CD4-positive, alpha-beta T cell treated with Interleukin-15 for 4 hours (primary cell): ENCODE results near the gene TRPC4.

Experiments used
- DNase-seq: peaks from one replicate; pipeline ENCODE4 v3.0.0-alpha.2; 2020; ENCODE audit warnings: low spot score

TRPC4 gene

DNA sequence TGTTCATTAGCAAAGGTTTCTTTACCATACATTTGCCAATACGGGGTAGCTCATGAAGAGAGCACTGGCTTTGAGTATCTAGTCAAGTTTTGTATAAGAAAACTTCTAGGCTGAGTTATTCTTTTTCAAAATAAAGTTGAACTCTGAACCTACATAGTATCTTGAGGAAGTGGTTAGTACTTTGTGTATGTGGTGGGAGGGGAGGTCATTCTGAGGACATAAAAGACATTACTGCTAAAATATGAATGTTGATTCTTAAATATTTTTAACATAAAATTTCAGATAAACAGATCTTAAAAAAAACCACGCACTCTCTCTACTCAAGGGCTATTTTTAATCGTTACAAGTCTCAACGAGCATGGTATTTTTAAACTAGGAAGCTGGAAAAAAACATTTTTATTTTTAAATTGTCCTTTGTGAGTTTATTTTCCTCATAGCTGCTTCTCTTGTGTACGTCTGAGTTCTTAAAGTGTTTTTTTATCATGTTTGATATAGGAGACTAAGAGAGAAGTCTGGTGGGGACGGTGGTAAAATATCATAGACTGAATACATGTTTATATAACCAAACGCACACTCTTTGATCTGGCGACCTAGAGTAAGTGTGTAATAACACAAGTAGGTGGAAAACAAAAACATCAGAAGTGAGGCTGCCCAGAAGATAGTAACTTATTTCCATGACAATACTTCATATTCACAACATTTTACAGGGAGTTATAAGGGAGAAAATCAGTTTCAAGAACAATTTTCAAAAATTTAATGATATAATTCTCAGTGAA is 153.0 kb downstream of the TRPC4 start:
- DNase-seq: no peak

DNA sequence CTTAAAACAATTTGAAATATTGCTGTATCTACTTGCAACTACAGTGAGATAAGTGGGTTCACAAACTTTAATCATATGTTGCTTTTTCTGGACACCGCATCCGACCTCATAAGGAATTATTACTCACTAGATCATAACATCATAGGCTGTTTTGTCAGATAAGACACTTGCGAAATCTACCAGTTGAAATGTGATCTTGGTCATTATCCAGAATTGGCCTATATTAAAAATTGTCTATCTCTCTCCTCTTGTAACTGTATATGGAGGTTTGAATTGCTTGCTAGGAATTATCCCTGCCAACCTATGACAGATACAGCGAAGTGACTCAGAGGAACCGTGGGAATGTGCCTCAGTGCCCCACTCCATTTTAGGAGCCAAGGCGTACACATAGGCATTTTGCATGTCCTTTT is 154.0 kb downstream of the TRPC4 start:
- no peak for DNase-seq

DNA sequence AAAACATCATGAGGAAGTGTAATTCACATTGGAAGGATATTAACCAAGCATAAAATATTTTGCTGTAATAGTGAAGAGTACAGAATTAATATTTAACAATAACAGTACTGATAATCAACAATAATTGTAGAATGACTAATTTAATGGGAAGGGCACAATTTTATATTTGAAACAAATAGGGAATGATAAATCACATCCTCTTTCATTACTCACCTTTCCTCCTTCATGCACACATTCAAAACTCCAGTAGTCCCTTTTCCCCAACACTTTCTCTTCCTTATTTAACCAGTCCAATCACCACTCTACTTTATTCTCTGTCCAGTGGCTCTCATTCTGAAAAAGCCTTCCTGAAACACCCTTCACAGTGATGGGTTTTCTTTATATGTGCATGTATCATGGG is 160.3 kb downstream of the TRPC4 start:
- DNase-seq: no peak

- no peak for DNase-seq
Observed at GRCh38 chr13:37707739-37708500, 161.7 kb downstream of the TRPC4 start.

DNA sequence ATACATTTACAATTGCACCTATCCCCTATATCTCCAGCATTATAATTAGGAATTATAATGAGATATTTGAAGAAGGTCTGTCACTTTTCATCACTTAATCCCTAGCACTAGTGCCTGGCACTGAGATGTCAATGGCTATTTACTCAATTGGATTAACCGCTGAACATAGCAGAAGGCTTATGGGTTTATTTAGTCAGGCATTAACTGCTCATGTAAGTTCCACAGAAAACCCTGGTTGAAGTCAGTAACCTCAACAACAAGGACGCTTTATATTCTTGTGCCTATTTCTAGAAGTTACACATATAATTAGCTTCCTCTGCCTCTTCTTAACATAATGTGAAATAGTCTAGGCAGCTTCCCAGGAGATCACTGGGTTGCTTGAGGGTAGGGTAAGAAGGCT is 163.5 kb downstream of the TRPC4 start:
- DNase-seq: no peak

DNA sequence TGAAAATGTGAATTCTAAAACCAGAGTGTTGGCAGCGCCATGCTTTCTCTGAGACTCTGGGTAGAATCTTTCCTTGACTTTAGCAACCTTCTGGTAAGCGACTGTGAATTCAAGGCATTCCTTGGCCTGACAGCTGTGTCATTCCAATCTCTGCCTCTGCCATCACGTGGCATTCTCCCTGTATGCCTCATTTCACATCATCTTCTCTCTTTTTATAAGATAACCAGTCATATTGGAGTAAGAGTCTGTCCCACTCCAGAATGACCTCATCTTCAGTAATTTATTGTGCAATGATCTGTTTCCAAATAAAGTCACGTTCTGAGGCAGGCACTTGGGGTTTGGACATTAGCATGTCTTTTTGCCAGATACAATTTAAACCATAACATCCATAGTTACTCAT is 167.6 kb downstream of the TRPC4 start:
- DNase-seq: no peak

DNA sequence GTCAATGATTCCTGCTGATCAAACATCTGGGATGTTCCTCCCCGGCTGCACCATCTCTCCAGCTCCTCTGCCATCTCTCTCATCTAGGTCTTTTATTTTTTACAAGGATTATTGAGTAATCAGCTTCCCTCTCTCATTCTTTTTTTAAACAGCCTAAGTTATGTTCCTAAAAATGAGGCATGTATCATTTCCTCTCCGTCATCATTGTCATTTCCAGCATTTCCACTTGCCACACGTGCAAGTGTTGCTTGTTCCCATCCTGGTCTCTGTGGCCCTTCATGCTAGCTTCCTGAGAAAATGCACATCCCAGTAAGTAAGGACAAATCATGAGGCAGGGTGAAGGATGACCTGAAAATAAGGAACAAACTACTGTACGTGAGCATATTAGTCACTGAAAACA is 168.3 kb downstream of the TRPC4 start:
- no peak for DNase-seq

DNA sequence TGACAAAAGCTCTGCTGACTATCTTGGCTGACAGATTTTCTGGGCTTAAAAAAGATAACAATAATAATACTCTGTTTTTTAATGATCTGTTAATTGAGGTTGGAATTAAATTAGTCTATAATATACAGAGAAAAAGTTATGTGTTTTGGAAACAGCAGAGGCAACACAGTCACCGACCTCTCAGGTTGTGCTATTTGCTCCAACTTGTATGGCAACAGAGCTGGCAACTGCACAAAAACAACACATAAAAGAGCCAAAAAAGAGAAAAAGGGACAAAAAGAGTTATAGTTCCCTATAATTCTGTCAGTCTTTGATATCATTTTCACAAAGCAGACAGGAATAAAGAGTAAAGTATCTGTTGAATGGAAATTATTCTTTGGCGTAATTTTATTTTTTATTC is 168.7 kb downstream of the TRPC4 start:
- DNase-seq: no peak

DNA sequence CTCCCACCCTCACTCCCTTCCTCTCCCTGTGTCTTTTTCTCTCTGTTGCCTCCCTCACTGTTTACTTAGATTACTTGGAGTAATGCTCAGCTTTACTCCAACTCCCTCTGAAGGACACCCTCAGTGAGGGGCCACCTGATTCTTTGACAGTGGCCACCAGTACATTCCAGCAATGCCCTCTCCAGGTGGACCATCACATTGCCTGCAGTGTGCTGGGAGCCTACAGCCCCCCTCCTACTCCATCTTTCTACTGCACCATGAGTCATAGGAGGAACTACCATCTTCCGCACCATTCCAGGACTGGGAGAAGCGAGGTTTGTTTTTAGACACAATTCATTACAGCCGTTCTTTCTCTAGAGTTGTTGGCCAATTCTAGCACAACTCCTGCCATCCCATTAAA is 174.4 kb downstream of the TRPC4 start:
- DNase-seq: no peak

GRCh38 chr13:37690361-37690760 is 179.2 kb downstream of the TRPC4 start:
- DNase-seq: no peak

DNA sequence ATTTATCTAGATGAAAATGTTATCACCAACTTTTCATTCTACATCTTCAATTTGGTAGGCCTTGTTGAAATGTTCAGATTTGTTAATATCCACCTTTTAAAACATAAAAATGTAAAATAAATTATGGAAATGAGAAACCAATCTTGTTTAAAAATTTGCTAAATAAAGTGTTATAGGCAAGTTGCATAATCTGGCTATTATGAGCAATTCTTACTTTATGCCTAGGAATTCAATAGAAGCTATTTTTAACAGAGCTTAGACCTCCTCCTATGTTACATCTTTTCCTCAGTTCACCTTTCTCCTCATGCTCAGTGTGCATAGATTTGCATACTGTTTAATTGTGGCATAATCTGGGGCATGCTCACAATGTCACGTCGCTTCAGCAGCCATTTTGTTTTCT is 183.1 kb downstream of the TRPC4 start:
- DNase-seq: no peak

DNA sequence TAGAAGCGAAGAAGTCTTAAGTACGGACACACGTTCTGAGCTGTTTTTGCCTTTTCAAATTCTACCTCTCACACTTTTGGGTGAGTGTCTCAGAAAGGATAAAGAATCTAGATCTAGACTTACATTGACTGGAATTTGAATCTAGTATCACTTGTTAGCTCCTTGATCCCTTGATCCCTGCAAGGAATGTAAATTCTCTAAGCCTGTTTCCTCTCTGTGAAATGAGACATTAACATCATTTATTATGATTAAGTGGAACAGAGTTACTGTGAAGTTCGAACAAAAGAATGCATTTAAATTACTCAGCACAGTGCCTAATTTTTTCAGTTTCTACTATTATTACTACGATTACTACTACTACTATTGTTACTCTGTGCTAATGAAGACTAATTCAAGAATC is 184.4 kb downstream of the TRPC4 start:
- DNase-seq: no peak

DNA sequence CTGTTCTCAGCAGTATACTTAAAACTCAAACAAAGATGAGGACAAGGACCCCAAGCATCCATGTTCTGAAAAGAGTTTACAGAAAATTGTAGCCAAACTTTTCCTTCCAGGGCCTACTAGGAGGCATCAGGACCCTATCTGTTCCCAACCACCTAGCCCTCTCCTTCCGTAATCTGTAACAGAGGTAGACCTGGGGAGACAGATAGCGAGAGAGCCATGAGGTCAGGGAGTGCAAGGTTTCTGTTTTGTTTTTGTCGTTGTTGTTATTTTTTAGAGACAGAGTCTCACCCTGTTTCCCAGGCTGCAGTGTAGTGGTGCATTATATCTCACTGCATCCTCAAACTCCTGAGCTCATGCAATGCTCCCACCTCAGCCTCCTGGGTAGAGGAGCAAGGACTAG is 187.1 kb downstream of the TRPC4 start:
- no peak for DNase-seq

GRCh38 chr13:37681281-37682032 is 188.1 kb downstream of the TRPC4 start:
- no peak for DNase-seq

DNA sequence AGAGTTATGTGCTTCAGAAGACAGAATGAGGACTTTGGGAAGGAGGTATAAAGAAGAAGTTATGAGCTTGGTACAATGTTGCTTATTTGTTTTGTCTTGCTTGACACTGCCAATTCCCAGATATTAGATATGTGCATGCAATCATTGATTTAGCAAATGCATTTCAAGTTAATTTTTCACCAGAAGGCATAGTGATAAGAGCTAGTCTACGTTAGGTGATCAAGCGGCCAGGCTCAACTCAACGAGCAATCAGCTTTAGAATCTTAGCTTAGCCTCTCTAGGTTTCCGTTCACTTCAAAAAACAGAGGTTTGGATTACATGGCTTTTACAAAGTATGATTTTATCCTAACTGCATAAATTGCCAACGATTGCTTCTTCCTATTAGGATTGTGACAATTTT is 189.4 kb downstream of the TRPC4 start:
- DNase-seq: no peak

GRCh38 chr13:37679043-37679442 is 190.5 kb downstream of the TRPC4 start:
- DNase-seq: no peak

- no peak for DNase-seq
Observed at GRCh38 chr13:37669845-37670244, 199.7 kb downstream of the TRPC4 start.

- DNase-seq: no peak
Observed at GRCh38 chr13:37667702-37668101, 201.9 kb downstream of the TRPC4 start.

DNA sequence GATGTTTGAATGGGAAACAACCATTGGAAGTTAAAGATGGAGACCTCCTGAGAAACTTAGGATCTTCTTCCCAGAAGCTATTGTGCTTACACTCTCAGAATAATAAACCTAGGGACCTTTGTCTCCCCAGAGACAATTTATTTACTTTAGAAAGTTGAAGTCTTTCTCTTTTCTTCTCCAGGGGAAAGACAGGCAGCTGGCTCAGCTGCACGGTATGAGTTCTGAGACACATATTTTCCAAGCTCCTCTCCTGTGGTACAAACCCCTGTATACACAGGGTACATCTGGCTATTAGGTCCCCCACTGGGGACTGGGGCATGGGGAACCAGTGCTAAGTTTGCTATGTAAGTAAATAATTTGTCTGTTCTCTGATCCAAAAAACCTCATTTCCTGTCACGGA is 203.5 kb downstream of the TRPC4 start:
- no peak for DNase-seq

GRCh38 chr13:37665420-37665819 is 204.2 kb downstream of the TRPC4 start:
- no peak for DNase-seq

GRCh38 chr13:37663724-37664123 is 205.8 kb downstream of the TRPC4 start:
- no peak for DNase-seq

DNA sequence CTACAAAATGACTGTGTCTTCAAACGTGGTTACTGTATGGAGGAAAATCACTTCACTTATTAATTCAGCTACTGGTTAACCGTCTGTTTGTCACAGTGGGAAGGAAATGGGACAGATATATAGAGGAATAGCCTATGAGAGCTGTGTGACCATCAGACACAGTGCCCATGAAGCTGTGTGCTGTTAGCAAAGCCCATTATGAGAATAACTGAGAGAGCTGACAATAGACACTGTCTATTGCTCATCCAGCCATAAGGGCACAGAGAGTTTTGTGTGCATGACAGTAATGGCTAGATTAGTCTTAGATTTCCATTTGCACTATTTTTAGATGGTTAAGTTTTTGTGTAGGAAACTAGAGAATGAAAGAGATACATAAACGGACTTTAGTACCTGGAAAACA is 206.9 kb downstream of the TRPC4 start:
- no peak for DNase-seq

DNA sequence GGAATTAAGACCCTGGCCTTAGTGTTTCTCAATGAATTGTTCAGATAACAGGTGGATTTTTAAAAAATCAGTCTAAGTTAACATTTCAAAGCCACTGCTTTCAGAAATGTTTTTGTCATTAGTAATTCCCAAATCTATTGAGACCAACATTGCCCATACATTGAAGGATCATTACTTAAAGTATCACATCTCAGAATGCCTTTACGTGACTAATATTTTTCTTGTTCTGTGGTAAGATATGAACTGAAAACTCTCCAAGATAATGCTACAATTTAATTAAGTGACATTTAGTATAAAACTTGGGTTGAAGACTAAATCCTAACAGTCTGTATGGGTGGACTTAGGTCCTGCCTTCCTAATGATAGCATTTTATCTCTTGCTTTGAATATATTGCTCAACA is 211.6 kb downstream of the TRPC4 start:
- no peak for DNase-seq
